ENCODE data around the gene TMEM175.

- TF ChIP-seq, protein P1, sequence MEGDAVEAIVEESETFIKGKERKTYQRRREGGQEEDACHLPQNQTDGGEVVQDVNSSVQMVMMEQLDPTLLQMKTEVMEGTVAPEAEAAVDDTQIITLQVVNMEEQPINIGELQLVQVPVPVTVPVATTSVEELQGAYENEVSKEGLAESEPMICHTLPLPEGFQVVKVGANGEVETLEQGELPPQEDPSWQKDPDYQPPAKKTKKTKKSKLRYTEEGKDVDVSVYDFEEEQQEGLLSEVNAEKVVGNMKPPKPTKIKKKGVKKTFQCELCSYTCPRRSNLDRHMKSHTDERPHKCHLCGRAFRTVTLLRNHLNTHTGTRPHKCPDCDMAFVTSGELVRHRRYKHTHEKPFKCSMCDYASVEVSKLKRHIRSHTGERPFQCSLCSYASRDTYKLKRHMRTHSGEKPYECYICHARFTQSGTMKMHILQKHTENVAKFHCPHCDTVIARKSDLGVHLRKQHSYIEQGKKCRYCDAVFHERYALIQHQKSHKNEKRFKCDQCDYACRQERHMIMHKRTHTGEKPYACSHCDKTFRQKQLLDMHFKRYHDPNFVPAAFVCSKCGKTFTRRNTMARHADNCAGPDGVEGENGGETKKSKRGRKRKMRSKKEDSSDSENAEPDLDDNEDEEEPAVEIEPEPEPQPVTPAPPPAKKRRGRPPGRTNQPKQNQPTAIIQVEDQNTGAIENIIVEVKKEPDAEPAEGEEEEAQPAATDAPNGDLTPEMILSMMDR (IDR thresholded peaks at IDR 0.05) = no peak
- TF ChIP-seq POLR2A (IDR thresholded peaks at IDR 0.05) = no peak
These were observed 42.4 kb downstream of the TMEM175 start for GRCh38 chr4:974668-975067.

All from lower leg skin (tissue), 3 donors.